KMS-11 (cell line): Measurements from ENCODE around the gene WDR86.

ENCODE experiments used
- H2AFZ ChIP-seq: fragments of 200-600 bp; sonication (generic); 2 replicates; pipeline ENCODE4 v1.6.1; 2016; ENCODE audit warnings: antibody characterized with exemption, mixed run types, low read depth
- H3K27ac ChIP-seq: fragments of 200-600 bp; sonication (generic); 2 replicates; pipeline ENCODE4 v1.6.1; 2016; ENCODE audit warnings: mild to moderate bottlenecking, mixed run types
- H3K27me3 ChIP-seq: fragments of 200-600 bp; sonication (generic); 2 replicates; pipeline ENCODE4 v1.6.1; 2017; ENCODE audit warnings: mild to moderate bottlenecking, low read depth, mixed run types, moderate library complexity; ENCODE audit not compliant: insufficient read depth
- H3K36me3 ChIP-seq: fragments of 200-600 bp; sonication (generic); 2 replicates; pipeline ENCODE4 v1.6.1; 2017; ENCODE audit warnings: mild to moderate bottlenecking, mixed run types; ENCODE audit not compliant: insufficient read depth
- H3K4me1 ChIP-seq: fragments of 200-600 bp; sonication (generic); 2 replicates; pipeline ENCODE4 v1.6.1; 2016; ENCODE audit warnings: mild to moderate bottlenecking, low read depth, mixed run types; ENCODE audit not compliant: poor library complexity, severe bottlenecking
- H3K4me2 ChIP-seq: fragments of 200-600 bp; sonication (generic); 2 replicates; pipeline ENCODE4 v1.7.0; 2016; ENCODE audit warnings: mild to moderate bottlenecking, mixed run types
- H3K4me3 ChIP-seq: fragments of 200-600 bp; sonication (generic); IDR thresholded peaks from 2 replicates; pipeline ENCODE4 v1.6.1; 2017; ENCODE audit warnings: low read depth, low read length, mixed read lengths; ENCODE audit not compliant: insufficient read depth
- H3K79me2 ChIP-seq: fragments of 200-600 bp; sonication (generic); 2 replicates; pipeline ENCODE4 v1.6.1; 2016; ENCODE audit warnings: low read depth, mixed run types; ENCODE audit not compliant: insufficient read depth
- H3K9ac ChIP-seq: fragments of 200-600 bp; sonication (generic); 2 replicates; pipeline ENCODE4 v1.6.1; 2016; ENCODE audit warnings: mild to moderate bottlenecking, mixed run types
- H4K20me1 ChIP-seq: fragments of 200-600 bp; sonication (generic); 2 replicates; pipeline ENCODE4 v1.6.1; 2016; ENCODE audit warnings: mild to moderate bottlenecking, mixed run types; ENCODE audit not compliant: insufficient read depth
- TF ChIP-seq, protein P1 (sequence below): fragments of 200-600 bp; sonication (generic); conservative IDR thresholded peaks from 2 replicates; pipeline ENCODE4 v1.6.1; 2017; ENCODE audit warnings: low read depth, mild to moderate bottlenecking, antibody characterized with exemption, low read length, moderate library complexity, mixed read lengths

The WDR86 gene

DNA sequence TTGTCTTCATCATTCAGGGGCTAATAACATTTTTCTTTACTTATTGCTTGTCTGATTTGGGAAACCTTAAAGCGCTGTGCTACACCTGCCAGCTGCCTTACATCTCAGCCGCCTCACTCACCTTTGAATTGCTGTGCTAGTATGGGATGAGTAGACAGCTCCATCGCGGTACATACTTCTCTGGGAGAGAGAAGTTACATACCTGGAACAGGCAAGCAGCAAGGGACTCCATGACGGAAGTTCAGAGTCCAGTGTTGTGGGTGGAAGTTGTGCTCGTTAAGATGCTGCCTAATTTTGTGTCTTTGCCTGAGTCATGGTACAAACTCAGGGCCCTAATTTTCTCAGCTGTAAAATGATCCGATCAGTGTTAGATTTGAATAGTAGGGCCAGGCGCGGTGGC lies 66.3 kb downstream of the WDR86 start:
- Histone ChIP-seq H3K9ac (no peak overlapping the region), H3K4me1 (peaks cover 22% of the 10 kb centered on the region), H3K27me3 (no peaks in the 10 kb centered on the region), H4K20me1 (no peaks in the 10 kb centered on the region), H2AFZ (no peak overlapping the region), H3K36me3 (no peaks in the 10 kb centered on the region), H3K27ac (no peak overlapping the region), H3K4me3 (no peak overlapping the region), H3K79me2 (no peaks in the 10 kb centered on the region), H3K4me2 (no peak overlapping the region)
- TF ChIP-seq, protein P1, sequence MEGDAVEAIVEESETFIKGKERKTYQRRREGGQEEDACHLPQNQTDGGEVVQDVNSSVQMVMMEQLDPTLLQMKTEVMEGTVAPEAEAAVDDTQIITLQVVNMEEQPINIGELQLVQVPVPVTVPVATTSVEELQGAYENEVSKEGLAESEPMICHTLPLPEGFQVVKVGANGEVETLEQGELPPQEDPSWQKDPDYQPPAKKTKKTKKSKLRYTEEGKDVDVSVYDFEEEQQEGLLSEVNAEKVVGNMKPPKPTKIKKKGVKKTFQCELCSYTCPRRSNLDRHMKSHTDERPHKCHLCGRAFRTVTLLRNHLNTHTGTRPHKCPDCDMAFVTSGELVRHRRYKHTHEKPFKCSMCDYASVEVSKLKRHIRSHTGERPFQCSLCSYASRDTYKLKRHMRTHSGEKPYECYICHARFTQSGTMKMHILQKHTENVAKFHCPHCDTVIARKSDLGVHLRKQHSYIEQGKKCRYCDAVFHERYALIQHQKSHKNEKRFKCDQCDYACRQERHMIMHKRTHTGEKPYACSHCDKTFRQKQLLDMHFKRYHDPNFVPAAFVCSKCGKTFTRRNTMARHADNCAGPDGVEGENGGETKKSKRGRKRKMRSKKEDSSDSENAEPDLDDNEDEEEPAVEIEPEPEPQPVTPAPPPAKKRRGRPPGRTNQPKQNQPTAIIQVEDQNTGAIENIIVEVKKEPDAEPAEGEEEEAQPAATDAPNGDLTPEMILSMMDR: no peak

DNA sequence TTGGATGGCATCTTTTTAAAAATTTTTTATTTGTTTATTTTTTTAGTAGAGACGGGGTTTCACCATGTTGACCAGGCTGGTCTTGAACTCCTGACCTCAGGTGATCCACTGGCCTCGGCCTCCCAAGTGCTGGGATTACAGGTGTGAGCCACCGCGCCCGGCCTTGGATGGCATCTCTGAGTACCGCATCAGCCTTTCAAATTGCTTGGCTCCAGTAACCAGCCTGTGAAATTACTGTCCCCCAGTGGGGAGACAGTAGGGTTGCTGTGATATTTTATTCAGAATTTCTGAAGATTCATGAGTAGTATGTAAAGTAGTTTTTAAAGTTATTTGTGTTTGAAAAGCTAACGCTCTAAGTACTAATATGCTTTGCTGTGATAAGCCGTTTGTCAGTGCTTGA lies 67.0 kb downstream of the WDR86 start:
- Histone ChIP-seq H2AFZ (no peak overlapping the region), H3K27ac (no peak overlapping the region), H4K20me1 (no peaks in the 10 kb centered on the region), H3K9ac (peak overlapping the region; percentile 50; the same call in 1 of the 2 replicates), H3K36me3 (no peaks in the 10 kb centered on the region), H3K4me1 (peaks cover 22% of the 10 kb centered on the region), H3K27me3 (no peaks in the 10 kb centered on the region), H3K79me2 (no peaks in the 10 kb centered on the region), H3K4me3 (no peak overlapping the region), H3K4me2 (peak overlapping the region; percentile 63)
- TF ChIP-seq, protein P1: 0 out of 2 replicates have a peak, but pooled peaks have one; percentile 17

DNA sequence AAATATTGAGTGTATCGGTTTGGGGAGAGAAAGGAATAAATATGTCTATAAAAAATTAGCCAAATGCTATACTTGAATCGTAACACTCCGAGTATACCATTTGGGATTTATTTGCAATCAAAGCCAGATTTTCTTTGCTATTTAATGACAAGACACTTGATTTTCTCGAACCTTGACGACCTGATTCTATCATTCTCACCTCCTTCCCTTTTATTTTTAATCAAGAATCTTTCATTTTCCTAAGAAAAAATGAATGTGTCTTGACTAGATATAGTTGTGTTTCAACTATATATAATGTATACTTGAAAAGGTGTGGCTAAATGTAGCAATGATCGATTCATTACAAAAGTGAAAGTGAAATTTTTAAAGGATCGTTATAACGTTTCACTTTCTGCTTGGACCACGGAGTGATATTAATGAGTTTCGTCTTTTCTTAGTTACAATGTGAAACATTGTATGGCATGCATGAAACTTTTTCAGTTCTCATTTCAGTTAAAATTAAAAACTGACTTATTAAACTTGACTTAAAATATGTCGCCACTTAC lies 67.7 kb downstream of the WDR86 start:
- Histone ChIP-seq H3K9ac (peak overlapping the region; percentile 50; the same call in 1 of the 2 replicates), H3K4me3 (no peak overlapping the region), H3K79me2 (no peaks in the 10 kb centered on the region), H4K20me1 (no peaks in the 10 kb centered on the region), H3K36me3 (no peaks in the 10 kb centered on the region), H3K27ac (peak overlapping the region; percentile 1; the same call in 1 of the 2 replicates), H3K4me2 (peak overlapping the region; percentile 63), H3K27me3 (no peaks in the 10 kb centered on the region), H2AFZ (peak overlapping the region; percentile 84), H3K4me1 (peaks cover 22% of the 10 kb centered on the region)
- TF ChIP-seq, protein P1: no peak

DNA sequence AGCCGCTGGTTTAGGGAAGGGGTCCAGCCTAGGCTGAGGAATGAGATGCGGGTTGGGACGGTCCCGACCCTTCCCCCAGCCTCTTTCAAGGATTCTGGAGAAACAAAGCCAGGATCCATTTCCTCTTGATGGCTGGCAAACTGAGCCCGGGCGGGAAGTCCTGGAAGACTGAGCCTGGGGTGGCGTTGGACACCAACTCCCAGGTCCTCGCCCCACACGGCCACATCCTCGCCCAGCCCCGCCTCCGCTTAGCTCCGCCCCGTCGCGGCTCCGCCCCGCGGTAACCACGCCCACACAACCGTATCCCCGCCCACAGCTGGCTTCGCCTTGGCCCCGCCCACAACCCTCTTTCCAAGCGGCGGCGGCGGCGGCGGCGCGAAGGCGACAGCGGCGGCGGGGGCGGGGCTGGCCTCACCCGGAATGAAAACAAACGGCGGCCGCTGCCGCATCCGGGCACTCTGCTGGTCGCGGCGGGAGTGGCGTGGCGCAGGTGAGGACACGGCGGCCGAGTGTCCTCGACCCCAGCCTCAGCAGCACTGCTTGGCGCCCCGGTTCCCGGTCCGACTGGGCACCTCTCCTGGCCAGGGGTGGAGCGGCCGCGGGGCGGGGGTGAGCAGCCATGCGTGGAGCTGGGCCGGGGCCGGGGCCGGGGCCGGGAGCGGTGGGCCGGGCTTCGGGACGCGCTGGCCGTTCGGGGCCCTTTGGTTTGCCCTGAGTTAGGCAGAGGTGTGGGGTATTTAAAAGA lies 68.3 kb downstream of the WDR86 start, which contains the start of gene NUB1:
TSS of gene NUB1 (plus strand) at position 456 of the 745 bp plus-strand sequence. CDS start 3,538 bp downstream, outside the sequence.
- Histone ChIP-seq H4K20me1 (no peaks in the 10 kb centered on the region), H2AFZ (peak within 1 kb of the TSS; percentile 84), H3K4me3 (no peak within 1 kb of the TSS), H3K4me2 (peak within 1 kb of the TSS; percentile 63), H3K27ac (peak within 1 kb of the TSS; percentile 1; the same call in 1 of the 2 replicates), H3K79me2 (no peaks in the 10 kb centered on the region), H3K4me1 (peaks cover 22% of the 10 kb centered on the region), H3K9ac (peak within 1 kb of the TSS; percentile 50; the same call in 1 of the 2 replicates), H3K27me3 (no peaks in the 10 kb centered on the region), H3K36me3 (no peaks in the 10 kb centered on the region)
- TF ChIP-seq, protein P1: no peak
